ENCODE measurements around the gene UFL1.

DNA sequence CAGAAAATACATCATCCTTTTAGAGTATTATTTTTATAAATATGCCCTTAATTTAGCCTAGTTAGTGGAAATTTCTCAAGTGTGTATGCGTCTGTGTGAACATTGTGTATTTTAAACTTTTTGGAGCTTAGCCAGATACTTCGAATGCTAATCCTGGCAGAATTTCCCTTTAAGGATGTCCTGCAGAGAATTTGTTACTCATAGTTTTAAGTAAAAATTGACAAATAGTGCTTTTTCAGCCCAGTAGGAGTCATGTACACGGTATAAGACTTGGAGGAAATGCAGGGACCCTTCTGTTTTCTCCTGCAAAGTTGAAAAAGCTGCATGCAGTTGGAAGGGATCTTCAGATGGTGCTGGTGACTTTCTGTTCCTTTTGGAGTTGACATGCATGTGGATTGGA, 41.3 kb downstream of the UFL1 start, which contains the start of gene FHL5:
- TF ChIP-seq, protein P1, sequence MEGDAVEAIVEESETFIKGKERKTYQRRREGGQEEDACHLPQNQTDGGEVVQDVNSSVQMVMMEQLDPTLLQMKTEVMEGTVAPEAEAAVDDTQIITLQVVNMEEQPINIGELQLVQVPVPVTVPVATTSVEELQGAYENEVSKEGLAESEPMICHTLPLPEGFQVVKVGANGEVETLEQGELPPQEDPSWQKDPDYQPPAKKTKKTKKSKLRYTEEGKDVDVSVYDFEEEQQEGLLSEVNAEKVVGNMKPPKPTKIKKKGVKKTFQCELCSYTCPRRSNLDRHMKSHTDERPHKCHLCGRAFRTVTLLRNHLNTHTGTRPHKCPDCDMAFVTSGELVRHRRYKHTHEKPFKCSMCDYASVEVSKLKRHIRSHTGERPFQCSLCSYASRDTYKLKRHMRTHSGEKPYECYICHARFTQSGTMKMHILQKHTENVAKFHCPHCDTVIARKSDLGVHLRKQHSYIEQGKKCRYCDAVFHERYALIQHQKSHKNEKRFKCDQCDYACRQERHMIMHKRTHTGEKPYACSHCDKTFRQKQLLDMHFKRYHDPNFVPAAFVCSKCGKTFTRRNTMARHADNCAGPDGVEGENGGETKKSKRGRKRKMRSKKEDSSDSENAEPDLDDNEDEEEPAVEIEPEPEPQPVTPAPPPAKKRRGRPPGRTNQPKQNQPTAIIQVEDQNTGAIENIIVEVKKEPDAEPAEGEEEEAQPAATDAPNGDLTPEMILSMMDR (conservative IDR thresholded peaks at IDR 0.05; ENCODE audit: low read depth in 2 of 2): no peak
- TF ChIP-seq CREB1 (CRISPR knock-in tag; IDR thresholded peaks at IDR 0.05; ENCODE audit: low read depth): no peak
- TF ChIP-seq JUNB (IDR thresholded peaks at IDR 0.05; ENCODE audit: unreplicated experiment): no peak
- no peak for TF ChIP-seq STAT1 (IDR thresholded peaks at IDR 0.05; ENCODE audit: unreplicated experiment)

Data from GM23338 (cell line).